Activated T-cell treated with anti-CD3 and anti-CD28 coated beads, Interleukin-2, amount 50 U/mL, for 1 hour (primary cell): Measurements from ENCODE around the gene DNAAF1.

Experiments used
- DNase-seq: peaks from one replicate; pipeline ENCODE4 v3.0.0-alpha.2; 2020

DNAAF1 gene

GRCh38 chr16:84161801-84162200, 16.7 kb downstream of the DNAAF1 start:
- DNase-seq, result no peak

DNA sequence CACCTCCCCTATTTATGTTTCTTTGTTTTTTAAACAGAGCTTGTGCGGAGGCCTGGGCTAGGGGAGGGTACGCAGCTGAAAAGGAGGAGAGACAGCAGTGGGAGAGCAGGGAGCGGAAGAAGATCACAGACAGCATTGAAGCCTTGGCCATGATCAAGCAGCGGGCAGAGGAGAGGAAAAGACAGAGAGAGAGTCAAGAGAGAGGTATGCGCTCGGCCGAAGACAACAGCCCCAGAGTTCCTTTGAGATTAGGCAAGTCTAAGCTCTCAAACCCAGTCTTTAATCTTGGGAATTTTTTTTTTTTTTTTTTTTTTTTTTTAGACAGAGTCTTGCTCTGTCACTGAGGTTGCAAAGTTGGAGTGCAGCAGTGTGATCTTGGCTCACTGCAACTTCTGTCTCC, 20.6 kb downstream of the DNAAF1 start:
- DNase-seq, result no peak

- no peak for DNase-seq
Observed at GRCh38 chr16:84166796-84167695, 21.9 kb downstream of the DNAAF1 start.

DNA sequence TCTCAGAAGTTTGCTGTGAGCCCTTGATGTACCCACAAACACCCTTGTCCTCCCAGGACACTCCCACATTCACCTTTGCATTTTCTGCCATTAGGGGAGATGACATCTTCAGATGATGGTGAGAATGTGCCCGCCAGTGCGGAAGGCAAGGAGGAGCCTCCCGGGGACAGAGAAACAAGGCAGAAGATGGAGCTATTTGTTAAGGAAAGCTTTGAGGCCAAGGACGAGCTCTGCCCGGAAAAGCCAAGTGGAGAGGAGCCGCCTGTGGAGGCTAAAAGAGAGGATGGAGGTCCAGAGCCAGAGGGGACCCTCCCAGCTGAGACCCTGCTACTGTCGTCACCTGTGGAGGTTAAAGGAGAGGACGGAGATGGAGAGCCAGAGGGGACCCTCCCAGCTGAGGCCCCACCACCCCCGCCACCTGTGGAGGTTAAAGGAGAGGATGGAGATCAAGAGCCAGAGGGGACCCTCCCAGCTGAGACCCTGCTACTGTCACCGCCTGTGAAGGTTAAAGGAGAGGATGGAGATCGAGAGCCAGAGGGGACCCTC, 24.7 kb downstream of the DNAAF1 start:
- no peak for DNase-seq

DNA sequence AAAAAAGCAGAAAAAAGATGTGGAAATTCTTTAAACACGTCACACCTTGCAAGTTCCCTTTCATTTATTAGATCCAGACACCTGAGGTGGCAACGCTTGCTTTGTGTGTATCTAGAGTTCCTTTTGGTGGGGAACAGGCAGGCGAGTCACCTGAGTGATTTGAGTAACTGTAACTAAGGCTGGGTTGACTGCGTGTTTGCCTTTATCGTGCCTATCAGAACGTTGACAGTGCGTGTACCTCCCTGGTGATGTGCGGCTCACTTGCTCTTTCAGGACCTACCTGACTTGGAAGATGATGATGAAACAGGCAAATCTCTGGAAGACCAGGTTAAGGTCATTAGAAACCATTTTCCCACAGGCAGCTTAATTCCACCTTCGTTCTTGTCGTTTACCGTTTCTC, 29.3 kb downstream of the DNAAF1 start:
- DNase-seq, result no peak

- DNase-seq, result peak; percentile 60
Observed at GRCh38 chr16:84175350-84176081, 30.4 kb downstream of the DNAAF1 start.

DNA sequence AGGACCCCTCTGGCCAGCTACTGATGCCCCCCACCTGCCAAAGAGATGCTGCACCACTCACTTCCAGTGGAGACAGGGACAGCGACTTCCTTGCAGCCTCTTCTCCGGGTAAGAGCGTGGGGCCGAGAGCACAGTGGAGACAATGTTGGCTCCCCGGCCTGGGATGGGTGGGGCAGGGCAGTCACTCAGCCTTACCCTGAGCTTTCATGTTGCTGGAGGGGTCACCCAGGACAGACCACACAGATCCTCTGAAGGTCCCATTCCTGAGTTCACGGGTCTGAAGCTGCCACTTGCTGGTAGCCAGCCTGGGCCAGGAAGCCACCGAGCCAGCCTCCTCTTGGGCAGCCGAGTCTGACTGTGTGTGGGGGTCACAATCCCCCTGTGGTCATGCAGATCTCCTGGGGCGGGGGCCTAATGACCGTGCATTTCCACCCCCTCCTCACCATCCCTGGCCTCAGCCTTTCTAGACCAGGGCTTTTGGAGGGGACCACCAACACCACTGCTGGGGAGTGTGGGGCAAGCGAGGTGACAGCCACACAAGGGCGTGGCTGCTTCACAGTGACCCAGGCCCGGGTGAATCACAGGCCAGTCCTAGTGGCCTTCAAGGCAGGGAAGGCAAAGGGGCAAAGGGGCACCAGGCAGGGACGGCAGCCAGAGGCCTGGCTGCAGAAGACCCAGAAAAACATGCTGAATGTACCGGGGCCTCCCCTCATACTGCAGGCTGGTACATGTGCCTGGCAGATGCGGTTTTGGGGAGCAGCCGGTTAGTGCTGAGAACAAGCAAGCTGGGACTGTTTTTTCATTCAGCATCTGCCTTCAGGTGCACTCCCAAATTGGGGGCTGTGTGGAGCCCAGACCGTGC, 31.3 kb downstream of the DNAAF1 start:
- no peak for DNase-seq

GRCh38 chr16:84177741-84178073, 32.6 kb downstream of the DNAAF1 start:
- DNase-seq, result no peak

- DNase-seq, result no peak
Observed at GRCh38 chr16:84178146-84178765, 33.1 kb downstream of the DNAAF1 start.

GRCh38 chr16:84178892-84179611, 33.9 kb downstream of the DNAAF1 start:
- no peak for DNase-seq

GRCh38 chr16:84179612-84180320, 34.7 kb downstream of the DNAAF1 start:
- DNase-seq, result no peak

GRCh38 chr16:84180519-84181140, 35.5 kb downstream of the DNAAF1 start:
- no peak for DNase-seq

DNA sequence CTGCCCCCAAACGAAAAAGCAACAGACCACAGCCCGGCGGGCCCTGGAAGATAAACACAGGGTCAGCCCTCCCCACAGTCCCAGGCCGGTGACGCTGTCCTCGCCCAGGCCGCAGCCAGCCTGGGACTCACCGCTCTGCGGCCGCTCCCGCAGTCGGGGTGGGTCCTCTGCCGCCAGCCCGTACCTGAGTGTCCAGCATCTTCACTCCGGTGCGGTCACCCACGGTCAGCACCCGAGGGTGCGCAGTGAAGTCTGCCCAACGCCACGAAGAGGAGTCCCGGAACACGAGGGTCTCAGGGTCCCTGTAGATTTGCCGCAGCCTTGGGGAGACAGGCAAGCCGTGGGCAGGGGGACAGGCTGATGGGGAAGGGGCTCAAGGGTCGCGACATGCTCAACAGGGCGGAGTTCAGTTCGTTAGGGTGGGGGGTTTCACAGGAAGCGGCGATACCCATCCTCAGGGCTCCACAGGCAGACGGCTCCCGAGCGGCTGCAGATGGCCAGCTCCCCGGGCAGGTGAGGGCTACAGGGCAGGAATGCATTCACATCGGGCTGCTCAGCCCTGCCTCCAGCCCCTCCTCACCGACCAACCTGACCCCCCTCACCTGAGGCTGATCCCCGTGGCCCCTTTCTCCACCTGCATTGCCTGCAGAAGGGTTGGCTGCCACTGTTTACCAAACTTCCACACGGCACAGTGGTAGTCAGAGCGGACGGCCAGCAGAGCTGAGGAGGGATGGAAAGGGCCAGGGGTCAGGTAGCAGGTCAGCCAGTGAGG, 36.2 kb downstream of the DNAAF1 start:
- no peak for DNase-seq

GRCh38 chr16:84182104-84182503, 37.0 kb downstream of the DNAAF1 start:
- DNase-seq, result no peak

DNA sequence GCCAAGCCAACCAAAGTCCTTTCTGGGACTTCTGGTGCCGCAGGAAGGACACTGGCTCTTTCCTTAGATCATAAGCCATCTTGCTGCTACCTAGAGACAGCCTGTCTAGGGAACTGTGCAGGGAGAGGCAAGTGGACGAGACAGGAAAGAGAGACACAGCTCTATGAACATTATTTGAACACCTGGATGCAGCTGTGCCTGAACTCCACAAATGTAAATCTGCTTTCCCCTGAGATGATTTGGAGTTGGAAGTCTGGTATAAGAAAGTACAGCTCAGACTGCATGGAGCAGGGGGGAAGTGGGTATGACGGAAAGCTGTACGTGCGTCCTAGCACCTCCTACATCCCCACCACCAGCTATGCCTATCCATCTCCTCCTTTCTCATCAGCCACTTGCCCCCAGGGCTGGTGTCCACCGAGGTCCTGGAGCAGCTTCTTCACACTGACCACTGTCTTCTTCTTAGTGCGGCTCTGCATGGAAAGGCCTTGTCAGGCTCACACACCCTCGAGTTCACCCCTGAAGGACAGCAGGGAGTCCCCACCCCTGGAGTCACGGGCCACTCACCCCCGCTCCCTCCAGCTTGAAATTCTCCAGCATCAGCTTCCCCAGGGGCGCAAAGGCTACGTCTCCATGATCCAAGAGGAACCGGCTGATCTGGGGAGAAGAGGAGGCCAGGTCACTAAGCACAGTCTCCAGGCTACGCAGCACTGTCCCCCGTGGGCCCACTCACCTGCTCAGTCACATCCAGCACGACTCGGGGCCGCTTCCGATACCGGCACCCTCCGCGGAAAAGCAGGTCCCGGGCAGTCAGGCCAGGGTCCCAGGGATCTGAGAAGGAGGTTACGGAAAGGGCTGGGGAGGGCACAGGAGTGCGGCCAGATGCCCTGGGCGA, 37.8 kb downstream of the DNAAF1 start:
- no peak for DNase-seq

DNA sequence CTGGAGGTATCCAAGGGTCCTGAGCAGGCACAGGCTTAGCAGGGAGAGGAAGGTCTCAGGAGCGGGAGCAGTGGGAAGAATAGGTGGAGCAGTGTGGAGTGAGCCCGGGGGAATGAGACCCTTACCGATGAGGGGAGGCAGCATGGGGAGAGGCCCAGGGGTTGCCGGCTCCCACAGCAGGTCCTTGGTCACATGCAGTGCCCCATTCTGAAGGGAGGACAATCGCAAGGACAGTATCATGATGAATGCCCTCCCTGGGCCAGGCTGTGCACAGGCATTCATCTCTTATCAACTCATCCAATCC, 38.4 kb downstream of the DNAAF1 start:
- no peak for DNase-seq

GRCh38 chr16:84183911-84184591, 38.9 kb downstream of the DNAAF1 start:
- DNase-seq, result no peak

DNA sequence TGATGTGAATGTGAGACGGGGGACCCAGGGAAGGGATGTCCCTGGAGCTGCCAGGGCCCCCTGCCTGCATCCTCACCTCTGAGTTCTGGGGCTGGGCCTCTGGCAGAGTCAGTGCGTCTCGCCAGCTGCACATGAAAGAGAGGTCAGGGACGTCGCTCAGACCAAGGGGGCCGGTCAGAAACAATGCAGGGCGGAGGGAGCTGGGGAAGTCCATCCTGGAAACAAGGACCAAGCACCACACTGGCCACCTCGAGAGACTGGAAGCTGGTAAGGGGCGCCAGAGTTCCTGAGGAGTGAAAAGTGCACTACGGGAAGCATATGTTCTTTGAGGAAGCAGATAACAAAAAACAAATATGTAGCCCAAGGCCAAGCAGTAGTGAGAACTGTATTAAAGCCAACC, 39.7 kb downstream of the DNAAF1 start:
- DNase-seq, result no peak
